DOHH2 (cell line): ENCODE measurements around the gene IGFALS.

ENCODE experiments used
- EZH2phosphoT487 ChIP-seq: fragments of 200-600 bp; sonication (generic); IDR thresholded peaks from 2 replicates; pipeline ENCODE4 v1.6.1; 2017; ENCODE audit warnings: borderline replicate concordance, mild to moderate bottlenecking, antibody characterized with exemption, low read length, moderate library complexity, mixed read lengths
- TF ChIP-seq, protein P1 (sequence below): fragments of 200-600 bp; sonication (generic); IDR thresholded peaks from one replicate; pipeline ENCODE4 v1.5.1; 2014; ENCODE audit warnings: antibody characterized with exemption, mild to moderate bottlenecking, low read depth, low read length; ENCODE audit not compliant: poor library complexity, severe bottlenecking

DNA sequence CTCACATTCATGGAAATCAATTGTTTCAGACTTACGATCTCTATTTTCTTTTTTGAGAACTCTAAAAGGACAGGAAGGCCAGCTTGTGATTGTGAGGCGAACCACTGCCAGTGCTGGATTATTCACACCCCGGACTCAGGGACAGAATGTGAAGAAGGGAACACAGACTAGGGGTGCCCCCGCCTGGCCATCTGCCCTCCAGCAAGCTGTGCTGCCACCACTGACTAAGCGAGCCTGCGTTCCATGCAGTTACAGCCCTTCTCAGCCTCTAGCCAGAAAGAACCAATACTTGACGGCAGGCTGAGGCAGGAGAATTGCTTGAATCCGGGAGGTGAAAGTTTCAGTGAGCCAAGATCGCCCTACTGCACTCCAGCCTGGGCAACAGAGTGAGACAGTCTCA, 30.3 kb upstream of the IGFALS start:
- TF ChIP-seq, protein P1, sequence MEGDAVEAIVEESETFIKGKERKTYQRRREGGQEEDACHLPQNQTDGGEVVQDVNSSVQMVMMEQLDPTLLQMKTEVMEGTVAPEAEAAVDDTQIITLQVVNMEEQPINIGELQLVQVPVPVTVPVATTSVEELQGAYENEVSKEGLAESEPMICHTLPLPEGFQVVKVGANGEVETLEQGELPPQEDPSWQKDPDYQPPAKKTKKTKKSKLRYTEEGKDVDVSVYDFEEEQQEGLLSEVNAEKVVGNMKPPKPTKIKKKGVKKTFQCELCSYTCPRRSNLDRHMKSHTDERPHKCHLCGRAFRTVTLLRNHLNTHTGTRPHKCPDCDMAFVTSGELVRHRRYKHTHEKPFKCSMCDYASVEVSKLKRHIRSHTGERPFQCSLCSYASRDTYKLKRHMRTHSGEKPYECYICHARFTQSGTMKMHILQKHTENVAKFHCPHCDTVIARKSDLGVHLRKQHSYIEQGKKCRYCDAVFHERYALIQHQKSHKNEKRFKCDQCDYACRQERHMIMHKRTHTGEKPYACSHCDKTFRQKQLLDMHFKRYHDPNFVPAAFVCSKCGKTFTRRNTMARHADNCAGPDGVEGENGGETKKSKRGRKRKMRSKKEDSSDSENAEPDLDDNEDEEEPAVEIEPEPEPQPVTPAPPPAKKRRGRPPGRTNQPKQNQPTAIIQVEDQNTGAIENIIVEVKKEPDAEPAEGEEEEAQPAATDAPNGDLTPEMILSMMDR = peak; percentile 55
- TF ChIP-seq EZH2phosphoT487 = no peak
